LHCN-M2 (cell line): Measurements from ENCODE around the gene DDX53. TPM values are rescaled to one million over a fixed set of nuclear protein-coding genes. Genes with fewer than 3 reads are reported as not detected.

ENCODE experiments used
- DNase-seq: peaks from one replicate; pipeline ENCODE4 v3.0.0-alpha.2; 2012; ENCODE audit warnings: low read depth
- total RNA-seq: library from RNA; depleted of rRNA; stranded (reverse); fragments of >200 nt; gene quantifications from 2 replicates; pipeline ENCODE4 v1.2.3, GENCODE V29; 2014

DDX53 gene
- total RNA-seq, 1 experiment from 2014 or later, result not detected

GRCh38 chrX:23048806-23049573 is 49.2 kb downstream of the DDX53 start:
- DNase-seq, result no peak

GRCh38 chrX:23052324-23052723 is 52.6 kb downstream of the DDX53 start:
- DNase-seq, result no peak
